Suprapubic skin (tissue), 4 donors: ENCODE measurements around the gene PCYT1A. TPM values are rescaled to one million over a fixed set of nuclear protein-coding genes. Genes with fewer than 3 reads are reported as not detected.
"Not testable (repeated sequence)": the region's sequence is repeated elsewhere in the genome, so short reads cannot be mapped to it uniquely, and the experiment has no call there.

Experiments
- DNase-seq, 2 donors: peaks; one replicate each; pipeline ENCODE4 v3.0.0-alpha.2; 2019; ENCODE audit warnings: low spot score in 2 of 2
- H3K27ac ChIP-seq: fragments of 200-600 bp; sonication (generic); one replicate; pipeline ENCODE4 v1.5.1; 2019
- H3K27me3 ChIP-seq: fragments of 200-600 bp; sonication (generic); one replicate; pipeline ENCODE4 v1.5.1; 2019
- H3K36me3 ChIP-seq: fragments of 200-600 bp; sonication (generic); one replicate; pipeline ENCODE4 v1.5.1; 2019
- H3K4me1 ChIP-seq: fragments of 200-600 bp; sonication (generic); one replicate; pipeline ENCODE4 v1.5.1; 2019
- H3K4me3 ChIP-seq: fragments of 200-600 bp; sonication (generic); one replicate; pipeline ENCODE4 v1.5.1; 2019; ENCODE audit warnings: mild to moderate bottlenecking
- H3K9me3 ChIP-seq: fragments of 200-600 bp; sonication (generic); one replicate; pipeline ENCODE4 v1.5.1; 2019
- CTCF ChIP-seq, 2 donors: fragments of 200-600 bp in 1 of 2; fragments of 450-650 bp in 1 of 2; sonication (generic) in 1 of 2; IDR thresholded peaks; one replicate each; pipeline ENCODE4 v1.5.1; 2016 to 2019; ENCODE audit warnings: antibody characterized with exemption in 2 of 2, mild to moderate bottlenecking in 1 of 2, moderate library complexity in 1 of 2
- EP300 ChIP-seq: sonication (generic); formaldehyde crosslinking; IDR thresholded peaks from one replicate; pipeline ENCODE4 v1.6.1; 2017; ENCODE audit warnings: antibody characterized with exemption
- POLR2A ChIP-seq, 2 donors: fragments of 450-650 bp; IDR thresholded peaks; one replicate each; pipeline ENCODE4 v1.6.1; 2017; ENCODE audit warnings: antibody characterized with exemption in 2 of 2, mild to moderate bottlenecking in 2 of 2, moderate library complexity in 2 of 2
- POLR2AphosphoS5 ChIP-seq, 3 donors: sonication (generic); formaldehyde crosslinking; IDR thresholded peaks; one replicate each; pipeline ENCODE4 v1.6.1; 2017; ENCODE audit warnings: antibody characterized with exemption in 3 of 3
- WGBS: methylation state at CpG from one replicate; pipeline ENCODE4 v1.1.5; 2018; 5-methylcytosine and 5-hydroxymethylcytosine counted together
- total RNA-seq, 4 donors: library from RNA; depleted of rRNA; stranded (reverse); fragments of >200 nt; gene quantifications; one replicate each; pipeline ENCODE4 v1.1.0, GENCODE V29; 2016

PCYT1A gene
- total RNA-seq, 4 donors from 2014 or later, result 98.2 to 189 (median 141) TPM

- TF ChIP-seq POLR2AphosphoS5 (IDR thresholded peaks at IDR 0.05) (no peak), POLR2A (IDR thresholded peaks at IDR 0.05) (no peak), CTCF (IDR thresholded peaks at IDR 0.05) (no peak), EP300 (no peak)
- no peak within 1 kb of the TSS for H3K4me3 ChIP-seq
- peak in 1 of 2 donors; percentile 32 for DNase-seq
- peaks cover 9% of the 10 kb centered on the region for H3K4me1 ChIP-seq
- no peak within 1 kb of the TSS for H3K27ac ChIP-seq
- no peaks in the 10 kb centered on the region for H3K9me3 ChIP-seq
- H3K27me3 ChIP-seq, result no peaks in the 10 kb centered on the region
- no peaks in the 10 kb centered on the region for H3K36me3 ChIP-seq
- 80% methylated on average over 21 of the region's 23 CpGs for WGBS
Observed at GRCh38 chr3:196210673-196211556, 76.6 kb downstream of the PCYT1A start, which contains the start of gene ZDHHC19. ZDHHC19 (minus strand) TSS chr3:196211400; CDS start chr3:196211315, 85 bp downstream.

- not testable (repeated sequence) for H3K27me3 ChIP-seq, H3K4me1 ChIP-seq, H3K9me3 ChIP-seq, DNase-seq, H3K27ac ChIP-seq, H3K36me3 ChIP-seq, H3K4me3 ChIP-seq
- WGBS, result 84% methylated on average over 11 of the region's 11 CpGs
Observed at GRCh38 chr3:196209944-196210672, 77.4 kb downstream of the PCYT1A start.

- Histone ChIP-seq H3K9me3 (no peaks in the 10 kb centered on the region), H3K27me3 (no peaks in the 10 kb centered on the region), H3K4me3 (no peak overlapping the region), H3K4me1 (peaks cover 8% of the 10 kb centered on the region), H3K27ac (no peak overlapping the region), H3K36me3 (no peaks in the 10 kb centered on the region)
- 93% methylated on average over 19 of the region's 24 CpGs for WGBS
- TF ChIP-seq POLR2A (IDR thresholded peaks at IDR 0.05) (no peak), POLR2AphosphoS5 (IDR thresholded peaks at IDR 0.05) (no peak), EP300 (no peak), CTCF (IDR thresholded peaks at IDR 0.05) (no peak)
- DNase-seq, result peak in 1 of 2 donors; percentile 61
Observed at GRCh38 chr3:196208942-196209695, 78.4 kb downstream of the PCYT1A start.

GRCh38 chr3:196207833-196208607, 79.5 kb downstream of the PCYT1A start:
- H3K27me3 ChIP-seq, result no peaks in the 10 kb centered on the region
- WGBS, result 39% methylated on average over 44 of the region's 49 CpGs
- TF ChIP-seq POLR2A (IDR thresholded peaks at IDR 0.05) (no peak), POLR2AphosphoS5 (IDR thresholded peaks at IDR 0.05) (no peak), EP300 (no peak), CTCF (IDR thresholded peaks at IDR 0.05) (no peak)
- H3K4me1 ChIP-seq, result peaks cover 8% of the 10 kb centered on the region
- peak overlapping the region; percentile 47 for H3K4me3 ChIP-seq
- no peak overlapping the region for H3K27ac ChIP-seq
- H3K9me3 ChIP-seq, result no peaks in the 10 kb centered on the region
- peak in 1 of 2 donors; percentile 68 for DNase-seq
- no peaks in the 10 kb centered on the region for H3K36me3 ChIP-seq

GRCh38 chr3:196207159-196207832, 80.2 kb downstream of the PCYT1A start:
- no peaks in the 10 kb centered on the region for H3K9me3 ChIP-seq
- DNase-seq, result peak in 1 of 2 donors; percentile 61
- peaks cover 8% of the 10 kb centered on the region for H3K4me1 ChIP-seq
- H3K36me3 ChIP-seq, result no peaks in the 10 kb centered on the region
- TF ChIP-seq CTCF (IDR thresholded peaks at IDR 0.05) (no peak), EP300 (no peak), POLR2A (IDR thresholded peaks at IDR 0.05) (no peak), POLR2AphosphoS5 (IDR thresholded peaks at IDR 0.05) (no peak)
- H3K27me3 ChIP-seq, result no peaks in the 10 kb centered on the region
- H3K27ac ChIP-seq, result no peak overlapping the region
- H3K4me3 ChIP-seq, result peak overlapping the region; percentile 47
- WGBS, result 80% methylated on average over 2 of the region's 70 CpGs

GRCh38 chr3:196205442-196206205, 81.9 kb downstream of the PCYT1A start:
- not testable (repeated sequence) for H3K4me3 ChIP-seq, H3K36me3 ChIP-seq, H3K4me1 ChIP-seq, H3K27ac ChIP-seq, H3K27me3 ChIP-seq, DNase-seq, H3K9me3 ChIP-seq
- WGBS, result 86% methylated on average over 9 of the region's 9 CpGs
